HFFc6 (cell line): Measurements from ENCODE around the gene VPS33B. TPM values are rescaled to one million over a fixed set of nuclear protein-coding genes. Genes with fewer than 3 reads are reported as not detected.

Source experiments
- DNase-seq: peaks from one replicate; pipeline ENCODE4 v3.0.0-alpha.2; 2018
- H3K27ac Mint-ChIP-seq: 2 replicates; pipeline ENCODE4 v1.8.0; 2020; ENCODE audit warnings: mild to moderate bottlenecking, mixed read lengths
- H3K27me3 Mint-ChIP-seq: 2 replicates; pipeline ENCODE4 v1.8.0; 2021; ENCODE audit warnings: mild to moderate bottlenecking, moderate library complexity, mixed read lengths; ENCODE audit not compliant: insufficient read depth
- H3K36me3 Mint-ChIP-seq: 2 replicates; pipeline ENCODE4 v1.8.0; 2021; ENCODE audit warnings: low read depth, mixed read lengths
- H3K4me1 Mint-ChIP-seq: 2 replicates; pipeline ENCODE4 v1.8.0; 2020; ENCODE audit warnings: low read depth, mixed read lengths
- H3K4me3 Mint-ChIP-seq: 2 replicates; pipeline ENCODE4 v1.8.0; 2020; ENCODE audit warnings: mild to moderate bottlenecking, moderate library complexity, mixed read lengths
- H3K9me3 Mint-ChIP-seq: 2 replicates; pipeline ENCODE4 v1.8.0; 2020; ENCODE audit warnings: mild to moderate bottlenecking, mixed read lengths
- CTCF ChIP-seq: fragments of 200-600 bp; sonication (generic); IDR thresholded peaks from 2 replicates; pipeline ENCODE4 v1.5.0; 2021; ENCODE audit warnings: antibody characterized with exemption, mild to moderate bottlenecking
- total RNA-seq, 6 experiments: library from RNA; stranded (reverse); fragmentation: NEBNext Ultra II Directional; extraction: Animal tissue kit (Norgen Biotek cat#: 25700); gene quantifications; 2 replicates in 1 of 6; 3 replicates in 5 of 6; pipeline ENCODE4 v1.2.3, GENCODE V29; 2021

VPS33B gene
- total RNA-seq, 6 experiments from 2014 or later, result 12.7 to 18.8 (median 16.2) TPM

DNA sequence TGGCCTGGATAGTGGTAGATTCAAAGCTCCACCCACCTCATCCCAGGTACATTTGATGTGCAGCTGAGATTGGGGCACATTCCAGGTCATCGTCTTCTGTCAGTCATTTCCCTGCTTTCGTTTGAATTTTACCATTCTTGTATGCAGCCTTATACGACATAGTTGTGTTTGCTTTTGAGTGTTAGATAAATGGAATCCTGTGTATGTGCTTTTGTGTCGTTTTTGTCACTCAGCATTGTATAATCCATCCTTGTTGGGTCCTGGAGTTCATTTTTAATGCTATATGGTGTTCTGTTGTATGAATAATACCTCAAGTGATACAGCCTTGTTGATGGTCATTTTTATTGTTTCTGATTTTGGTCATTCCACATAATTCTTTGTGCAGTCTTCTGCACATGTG, 60.4 kb downstream of the VPS33B start:
- Mint-ChIP-seq H3K9me3 (no peaks in the 10 kb centered on the region), H3K27me3 (peaks cover 4% of the 10 kb centered on the region; the same call in 1 of the 2 replicates), H3K4me1 (peaks cover 16% of the 10 kb centered on the region), H3K4me3 (no peak overlapping the region), H3K36me3 (peaks cover 46% of the 10 kb centered on the region; the same call in 1 of the 2 replicates), H3K27ac (no peak overlapping the region)
- no peak for DNase-seq
- TF ChIP-seq CTCF, result no peak

GRCh38 chr15:90960298-90961091, 61.9 kb downstream of the VPS33B start:
- Mint-ChIP-seq H3K9me3 (no peaks in the 10 kb centered on the region), H3K4me1 (peaks cover 26% of the 10 kb centered on the region), H3K4me3 (no peak overlapping the region), H3K27me3 (peaks cover 4% of the 10 kb centered on the region; the same call in 1 of the 2 replicates), H3K36me3 (peaks cover 33% of the 10 kb centered on the region; the same call in 1 of the 2 replicates), H3K27ac (no peak overlapping the region)
- no peak for TF ChIP-seq CTCF
- DNase-seq, result no peak

DNA sequence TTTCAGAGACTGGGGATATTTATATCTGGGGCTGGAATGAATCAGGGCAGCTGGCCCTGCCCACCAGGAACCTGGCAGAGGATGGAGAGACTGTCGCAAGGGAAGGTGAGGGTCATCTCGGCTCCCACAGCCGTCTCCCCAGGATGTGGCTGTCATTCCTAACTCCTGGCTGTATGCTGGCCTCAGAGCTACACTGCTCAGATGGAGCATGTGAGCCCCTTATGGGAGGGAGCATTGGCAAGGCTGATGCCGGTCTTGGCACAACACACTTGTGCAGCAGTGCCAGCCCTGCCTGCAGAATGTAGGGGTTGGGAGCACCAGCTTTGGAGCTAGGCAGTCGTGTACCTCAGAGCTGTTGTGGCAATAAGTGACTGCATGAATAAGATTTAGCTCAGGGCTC, 62.5 kb downstream of the VPS33B start:
- Mint-ChIP-seq H3K27ac (peak overlapping the region; percentile 43; the same call in 1 of the 2 replicates), H3K4me1 (peaks cover 27% of the 10 kb centered on the region), H3K4me3 (no peak overlapping the region), H3K36me3 (peaks cover 28% of the 10 kb centered on the region; the same call in 1 of the 2 replicates), H3K9me3 (no peaks in the 10 kb centered on the region), H3K27me3 (peaks cover 5% of the 10 kb centered on the region)
- DNase-seq, result peak; percentile 27
- no peak for TF ChIP-seq CTCF

DNA sequence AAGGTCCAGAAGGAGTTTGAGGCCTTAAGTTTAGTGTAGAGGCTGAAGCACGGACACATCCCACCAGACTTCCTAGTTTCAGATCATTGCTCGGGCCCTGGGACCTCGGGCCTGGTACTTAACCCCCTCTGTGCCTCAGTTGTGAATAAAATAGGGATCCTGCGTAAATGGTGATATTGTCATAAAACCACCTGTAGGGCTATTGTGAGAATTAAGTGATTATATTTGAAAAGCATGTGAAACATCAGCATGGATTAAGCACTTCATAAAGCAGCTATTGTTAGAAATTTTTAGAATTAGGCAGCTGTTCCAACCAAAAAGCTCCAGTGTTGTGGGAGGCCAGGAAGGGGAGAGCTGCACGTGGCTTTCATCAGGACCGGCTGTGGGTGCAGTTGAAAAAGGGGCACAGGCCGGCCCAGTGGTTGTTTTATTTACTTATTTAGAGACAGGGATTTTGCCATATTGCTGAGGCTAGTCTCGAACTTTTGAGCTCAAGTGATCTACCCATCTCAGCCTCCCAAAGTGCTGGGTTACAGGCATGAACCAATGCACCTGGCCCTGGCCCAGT, 63.3 kb downstream of the VPS33B start:
- no peak overlapping the region for H3K4me3 Mint-ChIP-seq
- peak overlapping the region; percentile 43; the same call in 1 of the 2 replicates for H3K27ac Mint-ChIP-seq
- no peak for TF ChIP-seq CTCF
- no peaks in the 10 kb centered on the region for H3K9me3 Mint-ChIP-seq
- H3K4me1 Mint-ChIP-seq, result peaks cover 27% of the 10 kb centered on the region
- H3K36me3 Mint-ChIP-seq, result peaks cover 28% of the 10 kb centered on the region; the same call in 1 of the 2 replicates
- H3K27me3 Mint-ChIP-seq, result peaks cover 8% of the 10 kb centered on the region
- DNase-seq, result no peak

- DNase-seq, result no peak
- Mint-ChIP-seq H3K27ac (peak overlapping the region; percentile 77), H3K36me3 (peaks cover 31% of the 10 kb centered on the region), H3K27me3 (peaks cover 8% of the 10 kb centered on the region), H3K9me3 (no peaks in the 10 kb centered on the region), H3K4me1 (peaks cover 27% of the 10 kb centered on the region), H3K4me3 (peak overlapping the region; percentile 90)
- TF ChIP-seq CTCF, result no peak; the same call in 1 of the 2 replicates
Measured at GRCh38 chr15:90957791-90958190, 64.6 kb downstream of the VPS33B start.
